ENCODE measurements around the gene SDHC.
"Not testable (repeated sequence)": the region's sequence is repeated elsewhere in the genome, so short reads cannot be mapped to it uniquely, and the experiment has no call there.

SDHC gene

DNA sequence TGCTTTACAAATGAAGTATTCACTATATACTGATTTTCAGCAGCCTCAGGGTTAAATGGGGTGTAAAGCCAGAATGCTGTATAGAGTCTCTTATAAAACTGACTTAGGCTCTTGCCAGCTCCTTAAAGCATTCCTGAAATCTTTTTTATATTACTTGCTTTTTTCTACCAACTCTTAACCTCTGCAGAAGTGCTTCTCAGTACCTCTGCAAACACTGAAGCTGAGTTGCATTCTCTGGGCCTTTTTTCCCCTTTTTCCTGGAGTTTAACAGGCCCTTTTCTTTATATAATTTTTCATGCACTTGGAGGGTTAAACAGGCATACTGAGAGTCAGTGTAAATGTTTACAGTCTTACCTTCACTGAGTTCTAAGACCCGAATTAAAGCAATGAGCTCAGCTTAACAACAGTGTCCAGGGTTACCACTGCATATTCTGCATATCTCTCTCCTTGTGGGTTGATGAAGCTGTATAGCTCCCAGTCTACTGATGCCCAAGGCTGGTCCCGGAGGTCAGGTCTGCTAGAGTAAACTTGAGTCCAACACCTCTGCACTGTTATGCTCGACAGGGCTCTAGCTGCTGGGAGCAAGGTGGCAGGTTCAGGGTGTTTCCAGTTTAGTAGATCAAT, 94.4 kb downstream of the SDHC start:
- POLR2A ChIA-PET = interaction anchor here (0.6 kb wide), 1 partner anchor 34 kb away, joined by 3 read pairs; no protein-coding TSS in a partner anchor
- H3K4me3 ChIP-seq (ENCODE audit: low read depth, low read length) = no peak overlapping the region
- CTCF ChIA-PET = interaction anchor here (0.6 to 1.2 kb wide), 3 partner anchors 12 to 115 kb away, joined by 3 read pairs; no protein-coding TSS in a partner anchor
- H3K27ac ChIP-seq (ENCODE audit: extremely low read depth, low read depth, low read length) = no peak overlapping the region
- no peaks in the 10 kb centered on the region for H3K36me3 ChIP-seq (ENCODE audit: control insufficient read depth in 2 of 2, insufficient read depth in 1 of 2, low read length in 2 of 2)
- TF ChIP-seq ZNF747 (tag by site-specific recombination; IDR thresholded peaks at IDR 0.05) (no peak), ZNF626 (tag by site-specific recombination; IDR thresholded peaks at IDR 0.05) (no peak), ZNF596 (tag by site-specific recombination; IDR thresholded peaks at IDR 0.05) (no peak), BCL6B (tag by site-specific recombination; IDR thresholded peaks at IDR 0.05) (no peak), ZNF221 (tag by site-specific recombination; IDR thresholded peaks at IDR 0.05; ENCODE audit: borderline replicate concordance) (no peak), ZXDB (tag by site-specific recombination; IDR thresholded peaks at IDR 0.05) (no peak), GLIS1 (tag by site-specific recombination; IDR thresholded peaks at IDR 0.05) (no peak)
- no peaks in the 10 kb centered on the region for H3K9me3 ChIP-seq (ENCODE audit: control insufficient read depth, insufficient read depth, low read depth, low read length)
- H3K4me1 ChIP-seq (ENCODE audit: control insufficient read depth, insufficient read depth, low read length) = no peaks in the 10 kb centered on the region

DNA sequence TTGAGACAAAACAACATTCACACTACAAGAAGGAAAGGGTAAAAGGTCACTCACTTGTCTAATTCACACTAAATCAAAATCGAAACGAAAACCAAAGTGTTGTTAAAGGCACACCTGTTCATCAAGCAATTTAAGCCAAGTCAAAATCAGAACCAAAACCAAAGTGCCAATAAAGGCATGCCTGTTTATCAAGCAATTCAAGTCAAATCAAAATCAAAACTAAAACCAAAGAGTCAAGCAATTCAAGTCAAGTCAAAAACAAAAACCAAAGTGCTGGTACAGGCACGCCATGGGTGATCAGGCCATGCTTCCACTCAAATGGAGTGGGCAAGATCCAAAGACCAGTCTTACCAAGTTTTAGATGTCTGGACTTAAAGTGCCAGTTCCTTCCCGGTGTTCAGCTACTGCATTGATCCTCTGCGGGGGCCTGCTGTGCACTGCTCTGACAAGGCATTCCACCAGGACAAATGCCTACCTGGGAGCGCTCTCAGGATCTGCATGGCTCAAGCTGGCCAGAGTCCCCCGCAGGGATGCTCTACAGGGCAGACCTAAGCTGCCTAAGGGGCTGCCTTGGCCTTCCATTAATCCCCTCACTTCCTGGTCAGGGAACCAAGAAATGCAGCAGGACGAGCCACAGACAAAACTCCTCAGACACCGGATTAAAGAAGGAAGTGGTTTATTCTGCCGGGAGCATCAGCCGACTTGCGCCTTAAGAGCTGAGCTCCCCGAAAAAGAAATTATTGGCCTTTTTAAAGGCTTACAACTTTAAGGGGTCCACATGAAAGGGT, 95.9 kb downstream of the SDHC start:
- H3K4me3 ChIP-seq (ENCODE audit: low read depth, low read length); CTCF ChIA-PET; H3K4me1 ChIP-seq (ENCODE audit: control insufficient read depth, insufficient read depth, low read length); POLR2A ChIA-PET; H3K9me3 ChIP-seq (ENCODE audit: control insufficient read depth, insufficient read depth, low read depth, low read length); H3K36me3 ChIP-seq (ENCODE audit: control insufficient read depth in 2 of 2, insufficient read depth in 1 of 2, low read length in 2 of 2); H3K27ac ChIP-seq (ENCODE audit: extremely low read depth, low read depth, low read length): not testable (repeated sequence)

DNA sequence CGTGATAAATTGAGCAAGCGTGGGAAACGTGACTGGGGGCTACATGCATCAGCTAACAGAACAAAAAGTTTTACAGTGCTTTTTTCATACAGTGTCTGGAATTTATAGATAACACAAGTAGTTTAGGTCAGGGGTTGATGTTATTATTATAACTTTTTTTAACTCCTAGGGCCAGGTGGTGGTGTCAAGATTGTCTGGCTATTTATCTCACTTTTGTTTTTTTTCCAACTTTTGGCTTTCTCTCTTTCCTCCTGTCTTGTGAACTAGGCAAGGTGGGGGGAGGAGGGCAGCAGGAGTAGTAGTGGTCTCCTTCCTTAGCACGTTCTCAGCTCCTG, 96.4 kb downstream of the SDHC start:
- CTCF ChIA-PET; POLR2A ChIA-PET; H3K9me3 ChIP-seq (ENCODE audit: control insufficient read depth, insufficient read depth, low read depth, low read length); H3K36me3 ChIP-seq (ENCODE audit: control insufficient read depth in 2 of 2, insufficient read depth in 1 of 2, low read length in 2 of 2); H3K27ac ChIP-seq (ENCODE audit: extremely low read depth, low read depth, low read length); H3K4me3 ChIP-seq (ENCODE audit: low read depth, low read length); H3K4me1 ChIP-seq (ENCODE audit: control insufficient read depth, insufficient read depth, low read length): not testable (repeated sequence)
